Cardiac muscle cell (in vitro differentiated cells and primary cell): ENCODE measurements around the gene ALG9. TPM values are rescaled to one million over a fixed set of nuclear protein-coding genes. Genes with fewer than 3 reads are reported as not detected.
A peak's percentile ranks its signal among the peaks of the same experiment; 100 is the strongest.

Experiments used
- DNase-seq, 2 donors: peaks; one replicate each; pipeline versions ENCODE4 v3.0.0 to v3.0.0-alpha.2; 2010 to 2017; ENCODE audit warnings: low read depth in 1 of 2, low spot score in 1 of 2
- H3K27ac ChIP-seq: fragments of 200-600 bp; sonication (generic); 2 replicates; pipeline ENCODE4 v1.5.1; 2016
- H3K27me3 ChIP-seq: fragments of 200-600 bp; sonication (generic); 2 replicates; pipeline ENCODE4 v1.6.0; 2016; ENCODE audit warnings: control low read depth
- H3K36me3 ChIP-seq: fragments of 200-600 bp; sonication (generic); 2 replicates; pipeline ENCODE4 v1.5.1; 2016; ENCODE audit warnings: control low read depth
- H3K4me1 ChIP-seq: fragments of 200-600 bp; sonication (generic); 2 replicates; pipeline ENCODE4 v1.8.1; 2017; ENCODE audit warnings: low read depth, mild to moderate bottlenecking, mixed run types
- H3K4me3 ChIP-seq: fragments of 200-600 bp; sonication (generic); 2 replicates; pipeline ENCODE4 v1.5.1; 2016; ENCODE audit warnings: mild to moderate bottlenecking
- H3K9me3 ChIP-seq: fragments of 200-600 bp; sonication (generic); 2 replicates; pipeline ENCODE4 v1.5.1; 2017; ENCODE audit warnings: low read depth, mild to moderate bottlenecking, control low read depth
- polyA plus RNA-seq: library from polyadenylated mRNA; unstranded; fragments of >200 nt; fragmentation: Nextera tagmentation; extraction: Ambion mirVana; gene quantifications from 2 replicates; pipeline ENCODE4 v1.2.1, GENCODE V29; 2016
- total RNA-seq: library from RNA; depleted of rRNA; stranded (reverse); fragments of >200 nt; gene quantifications from 2 replicates; pipeline ENCODE4 v1.2.3, GENCODE V29; 2016
- TF ChIP-seq, protein P1 (sequence below): IDR thresholded peaks from 2 replicates; pipeline ENCODE4 v1.5.1; 2012; ENCODE audit warnings: low read depth, mild to moderate bottlenecking, low read length

ALG9 gene
- total and polyA plus RNA-seq, 2 experiments from 2014 or later, result 32.8 to 49.9 TPM

DNA sequence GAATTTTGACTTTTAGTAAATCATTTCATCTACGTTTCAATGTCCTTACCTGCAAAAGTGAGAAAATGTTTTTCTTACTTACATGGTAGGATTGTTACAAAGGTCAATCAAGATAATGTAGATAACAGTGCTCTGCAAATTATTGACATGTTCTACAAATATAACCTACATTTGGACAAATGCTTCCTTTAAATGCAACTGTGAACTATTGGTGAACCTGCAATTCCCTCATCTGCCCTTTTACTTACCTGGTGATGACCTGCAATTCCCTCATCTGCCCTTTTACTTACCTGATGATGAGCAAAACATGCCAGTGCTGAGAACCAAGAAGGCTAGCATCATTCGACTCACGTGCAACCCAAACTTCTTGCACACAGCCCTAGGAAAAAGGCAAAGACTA lies 11.1 kb downstream of the ALG9 start:
- Histone ChIP-seq H3K36me3 (peaks cover 30% of the 10 kb centered on the region), H3K27me3 (no peaks in the 10 kb centered on the region), H3K4me1 (no peaks in the 10 kb centered on the region), H3K4me3 (no peak overlapping the region), H3K27ac (no peak overlapping the region), H3K9me3 (no peaks in the 10 kb centered on the region)
- TF ChIP-seq, protein P1, sequence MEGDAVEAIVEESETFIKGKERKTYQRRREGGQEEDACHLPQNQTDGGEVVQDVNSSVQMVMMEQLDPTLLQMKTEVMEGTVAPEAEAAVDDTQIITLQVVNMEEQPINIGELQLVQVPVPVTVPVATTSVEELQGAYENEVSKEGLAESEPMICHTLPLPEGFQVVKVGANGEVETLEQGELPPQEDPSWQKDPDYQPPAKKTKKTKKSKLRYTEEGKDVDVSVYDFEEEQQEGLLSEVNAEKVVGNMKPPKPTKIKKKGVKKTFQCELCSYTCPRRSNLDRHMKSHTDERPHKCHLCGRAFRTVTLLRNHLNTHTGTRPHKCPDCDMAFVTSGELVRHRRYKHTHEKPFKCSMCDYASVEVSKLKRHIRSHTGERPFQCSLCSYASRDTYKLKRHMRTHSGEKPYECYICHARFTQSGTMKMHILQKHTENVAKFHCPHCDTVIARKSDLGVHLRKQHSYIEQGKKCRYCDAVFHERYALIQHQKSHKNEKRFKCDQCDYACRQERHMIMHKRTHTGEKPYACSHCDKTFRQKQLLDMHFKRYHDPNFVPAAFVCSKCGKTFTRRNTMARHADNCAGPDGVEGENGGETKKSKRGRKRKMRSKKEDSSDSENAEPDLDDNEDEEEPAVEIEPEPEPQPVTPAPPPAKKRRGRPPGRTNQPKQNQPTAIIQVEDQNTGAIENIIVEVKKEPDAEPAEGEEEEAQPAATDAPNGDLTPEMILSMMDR, result no peak
- no peak for DNase-seq

DNA sequence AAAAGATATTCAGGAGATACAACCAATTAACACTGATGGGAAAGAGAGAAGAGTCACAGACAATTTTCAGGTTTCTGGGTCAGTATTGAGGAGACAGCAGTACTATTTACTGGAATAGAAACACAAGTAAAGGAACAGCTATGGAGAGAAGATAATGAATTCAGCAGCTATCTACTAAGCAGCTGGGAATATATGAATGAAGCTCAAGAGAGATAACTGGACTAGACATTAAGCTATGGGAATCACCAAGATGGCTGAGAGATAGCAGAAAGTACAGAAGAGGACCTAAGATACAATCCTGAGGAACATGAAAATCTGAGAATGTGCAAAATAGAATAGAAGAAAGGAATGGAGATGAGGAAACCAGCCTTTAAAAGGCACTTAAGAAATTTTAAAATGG lies 15.9 kb downstream of the ALG9 start:
- H3K36me3 ChIP-seq, result peaks cover 23% of the 10 kb centered on the region
- no peaks in the 10 kb centered on the region for H3K9me3 ChIP-seq
- H3K27me3 ChIP-seq, result no peaks in the 10 kb centered on the region
- TF ChIP-seq, protein P1, result no peak
- no peak for DNase-seq
- no peak overlapping the region for H3K27ac ChIP-seq
- no peaks in the 10 kb centered on the region for H3K4me1 ChIP-seq
- no peak overlapping the region for H3K4me3 ChIP-seq

DNA sequence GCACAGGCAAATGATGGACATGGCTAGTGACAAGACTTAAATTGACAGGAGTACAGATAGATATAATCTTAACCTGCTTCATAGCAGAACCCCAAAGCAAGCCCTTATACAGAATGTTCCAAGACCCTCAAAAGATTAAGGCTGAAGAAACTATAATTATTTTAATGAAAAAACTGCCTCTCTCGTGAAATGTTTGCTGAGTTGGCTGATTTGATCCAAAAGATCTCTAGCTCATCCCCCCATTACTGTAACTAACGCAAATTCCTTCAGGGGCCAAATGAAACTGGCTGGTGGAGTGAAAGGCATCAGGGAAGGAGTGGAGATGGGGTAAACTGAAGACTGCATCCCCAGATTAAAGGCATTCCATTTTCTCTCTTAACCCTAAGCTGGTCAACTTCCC lies 19.3 kb downstream of the ALG9 start:
- Histone ChIP-seq H3K36me3 (peaks cover 16% of the 10 kb centered on the region), H3K4me3 (no peak overlapping the region)
- TF ChIP-seq, protein P1, result no peak

DNA sequence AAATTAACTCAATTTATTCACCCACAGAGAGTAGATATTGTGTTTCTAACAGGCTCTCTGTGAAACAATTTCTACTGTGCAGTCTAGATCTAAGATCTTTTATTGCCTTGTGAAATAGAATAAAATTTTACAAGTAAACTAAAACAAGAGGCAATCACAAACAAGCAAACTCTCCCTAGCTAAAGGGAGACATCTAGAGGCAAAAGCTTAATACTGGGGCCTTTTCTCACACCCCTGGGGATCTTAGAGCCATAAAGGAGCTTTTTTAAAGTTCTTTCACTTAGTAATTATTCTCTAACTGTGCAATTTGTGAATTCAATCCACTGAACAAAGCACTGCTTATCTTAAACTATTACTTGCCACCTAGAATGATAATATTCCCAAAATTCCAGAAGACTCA lies 19.7 kb downstream of the ALG9 start:
- peaks cover 16% of the 10 kb centered on the region for H3K36me3 ChIP-seq
- no peaks in the 10 kb centered on the region for H3K27me3 ChIP-seq
- H3K4me1 ChIP-seq, result peaks cover 5% of the 10 kb centered on the region
- H3K9me3 ChIP-seq, result no peaks in the 10 kb centered on the region
- peak in 1 of 2 donors; percentile 50 for DNase-seq
- TF ChIP-seq, protein P1, result peak; percentile 60
- H3K4me3 ChIP-seq, result no peak overlapping the region
- H3K27ac ChIP-seq, result no peak overlapping the region

More for the DNA sequence above, 19.3 kb downstream of the ALG9 start:
- no peaks in the 10 kb centered on the region for H3K9me3 ChIP-seq
- DNase-seq, result no peak
- H3K4me1 ChIP-seq, result peaks cover under 1% of the 10 kb centered on the region
- no peak overlapping the region for H3K27ac ChIP-seq
- no peaks in the 10 kb centered on the region for H3K27me3 ChIP-seq

DNA sequence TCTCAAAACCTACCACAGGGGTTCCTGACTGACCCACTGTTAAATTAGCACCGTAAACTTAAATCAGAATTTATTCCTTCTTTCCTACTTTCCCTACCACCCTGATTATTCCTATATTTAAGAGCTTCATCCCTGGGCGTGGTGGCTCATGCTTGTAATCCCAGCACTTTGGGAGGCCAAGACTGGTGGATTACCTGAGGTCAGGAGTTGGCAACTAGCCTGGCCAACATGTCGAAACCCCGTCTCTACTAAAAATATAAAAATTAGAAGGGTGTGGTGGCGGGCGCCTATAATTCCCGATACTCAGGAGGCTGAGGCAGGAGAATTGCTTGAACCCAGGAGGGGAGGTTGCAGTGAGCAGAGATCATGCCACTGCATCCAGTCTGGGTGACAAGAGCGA lies 20.3 kb downstream of the ALG9 start:
- peaks cover 16% of the 10 kb centered on the region for H3K36me3 ChIP-seq
- H3K9me3 ChIP-seq, result no peaks in the 10 kb centered on the region
- H3K4me1 ChIP-seq, result peaks cover 10% of the 10 kb centered on the region
- no peaks in the 10 kb centered on the region for H3K27me3 ChIP-seq
- H3K27ac ChIP-seq, result no peak overlapping the region
- TF ChIP-seq, protein P1, result no peak
- H3K4me3 ChIP-seq, result no peak overlapping the region
- no peak for DNase-seq

DNA sequence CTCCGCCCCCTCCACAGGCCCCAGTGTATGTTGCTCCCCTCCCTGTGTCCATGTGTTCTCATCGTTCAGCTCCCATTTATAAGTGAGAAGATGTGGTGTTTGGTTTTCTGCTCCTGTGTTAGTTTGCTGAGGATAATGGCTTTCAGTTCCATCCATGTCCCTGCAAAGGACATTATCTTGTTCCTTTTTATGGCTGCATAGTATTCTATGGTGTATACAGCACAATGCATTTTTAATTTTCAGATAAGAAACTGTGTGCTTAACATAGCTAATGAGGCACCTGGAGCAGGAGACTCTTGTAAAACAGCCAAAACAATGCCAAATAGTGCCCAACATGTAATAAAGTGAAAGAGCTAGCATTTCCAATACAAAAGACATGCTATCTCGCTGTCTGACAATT lies 21.8 kb downstream of the ALG9 start:
- H3K4me3 ChIP-seq, result no peak overlapping the region
- peaks cover 15% of the 10 kb centered on the region for H3K36me3 ChIP-seq
- H3K4me1 ChIP-seq, result peaks cover 10% of the 10 kb centered on the region
- no peak for DNase-seq
- H3K27me3 ChIP-seq, result no peaks in the 10 kb centered on the region
- H3K27ac ChIP-seq, result no peak overlapping the region
- no peaks in the 10 kb centered on the region for H3K9me3 ChIP-seq
- TF ChIP-seq, protein P1, result no peak
